GM12892 (cell line): ENCODE data around the gene KCNK4.
A peak's percentile ranks its signal among the peaks of the same experiment; 100 is the strongest.

Experiments used
- DNase-seq: peaks from one replicate; pipeline ENCODE4 v3.0.0; 2011; ENCODE audit not compliant: insufficient read length
- FAIRE-seq: peaks from 2 replicates; lab custom pipeline; 2011; peaks lifted over from hg19 to GRCh38; lab: Jason Lieb, UNC
- POLR2A ChIP-seq: IDR thresholded peaks from 2 replicates; pipeline ENCODE4 v1.6.1; 2011; ENCODE audit warnings: low read depth, low read length, control low read depth
- POLR2AphosphoS5 ChIP-seq: IDR thresholded peaks from 2 replicates; pipeline ENCODE4 v1.6.1; 2011; ENCODE audit warnings: low read depth, low read length, control low read depth
- TAF1 ChIP-seq: IDR thresholded peaks from 2 replicates; pipeline ENCODE4 v1.6.1; 2011; ENCODE audit warnings: low read depth, mild to moderate bottlenecking, control low read depth, low read length, borderline replicate concordance

The KCNK4 gene

GRCh38 chr11:64341851-64342791 lies 51.0 kb downstream of the KCNK4 start:
- DNase-seq (peak; percentile 99), FAIRE-seq (peak; percentile 95)
- TF ChIP-seq POLR2AphosphoS5 (no peak), POLR2A (no peak), TAF1 (no peak)

- DNase-seq: no peak
- TF ChIP-seq POLR2A (no peak), TAF1 (no peak), POLR2AphosphoS5 (no peak)
- FAIRE-seq: peak; percentile 64
Measured at GRCh38 chr11:64342869-64343745, 52.0 kb downstream of the KCNK4 start.

- TF ChIP-seq POLR2AphosphoS5 (no peak), TAF1 (no peak), POLR2A (no peak)
- DNase-seq (no peak), FAIRE-seq (no peak)
Measured at GRCh38 chr11:64343767-64344559, 52.9 kb downstream of the KCNK4 start.

GRCh38 chr11:64344787-64345186 lies 53.7 kb downstream of the KCNK4 start:
- TF ChIP-seq TAF1 (no peak), POLR2A (no peak), POLR2AphosphoS5 (no peak)
- FAIRE-seq (no peak), DNase-seq (no peak)

GRCh38 chr11:64347193-64347867 lies 56.2 kb downstream of the KCNK4 start:
- TF ChIP-seq POLR2AphosphoS5 (no peak), POLR2A (no peak), TAF1 (no peak)
- FAIRE-seq (peak; percentile 24), DNase-seq (no peak)

DNA sequence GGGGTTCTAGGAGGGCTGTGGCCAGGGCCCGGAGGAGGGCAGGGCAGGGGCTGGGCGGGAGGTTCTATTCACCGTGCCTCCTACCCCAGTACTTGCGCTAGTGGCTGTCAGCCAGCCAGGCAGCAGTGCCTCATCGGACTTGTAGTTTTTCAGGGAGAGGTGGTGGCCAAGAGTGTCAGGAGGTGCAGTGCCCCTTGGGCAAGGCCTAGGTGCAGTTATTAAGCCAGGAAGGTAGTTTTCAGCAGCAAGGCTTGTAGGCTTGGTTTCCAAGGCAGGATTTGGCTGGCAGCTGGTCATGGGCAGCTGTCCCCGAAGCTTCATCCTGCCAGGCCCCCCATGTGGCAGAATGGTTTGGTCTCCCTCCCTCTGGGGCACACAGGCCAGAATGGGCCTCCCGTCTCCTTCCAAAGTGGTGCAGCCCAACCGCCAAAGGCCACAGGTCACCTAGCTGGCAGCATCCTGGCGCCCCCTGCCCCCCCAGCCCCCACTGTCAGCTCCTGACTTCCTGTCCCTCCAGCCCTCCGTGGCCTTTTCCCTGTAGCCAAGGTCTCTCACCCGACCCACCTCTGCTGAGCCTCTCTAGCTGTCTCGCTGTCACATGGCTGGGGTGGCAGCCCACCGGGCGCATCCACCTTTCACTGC lies 57.4 kb downstream of the KCNK4 start:
- no peak for DNase-seq
- no peak for FAIRE-seq
- TF ChIP-seq POLR2A: no peak
- TF ChIP-seq TAF1: no peak
- no peak for TF ChIP-seq POLR2AphosphoS5

DNA sequence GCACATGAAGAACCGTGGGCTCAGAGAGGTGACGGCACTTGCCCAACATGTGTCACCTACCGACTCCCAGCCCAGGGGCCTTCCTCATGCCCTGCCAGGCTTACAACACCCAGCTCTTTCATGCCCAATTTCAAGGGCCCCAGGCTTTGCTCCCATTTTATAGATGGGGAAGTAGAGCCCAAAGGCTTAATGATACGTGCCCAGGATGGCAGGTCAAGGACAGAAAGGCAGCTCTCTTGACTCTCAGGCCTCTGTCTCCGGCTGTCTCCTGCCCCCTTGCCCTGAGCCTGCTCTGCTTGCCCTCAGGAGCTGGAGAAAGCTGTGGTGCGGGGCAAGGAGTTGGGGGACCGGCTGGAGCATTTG lies 57.9 kb downstream of the KCNK4 start:
- FAIRE-seq (no peak), DNase-seq (no peak)
- TF ChIP-seq POLR2A (no peak), TAF1 (no peak), POLR2AphosphoS5 (no peak)

- FAIRE-seq: no peak
- TF ChIP-seq POLR2AphosphoS5 (no peak), TAF1 (no peak), POLR2A (no peak)
- DNase-seq: no peak
Measured at GRCh38 chr11:64349404-64349803, 58.3 kb downstream of the KCNK4 start.
